K562 (cell line): ENCODE data around the gene NR5A1. TPM values are rescaled to one million over a fixed set of nuclear protein-coding genes. Genes with fewer than 3 reads are reported as not detected.

Experiments
- ATAC-seq: fragments of 200-7000 bp; cut with Tn5 transposase; 3 replicates; pipeline ENCODE4 v1.9.1; 2020; ENCODE audit warnings: moderate library complexity
- BruUV-seq: library from RNA; stranded (reverse); fragments of 400-500 nt; replicated peaks from 2 replicates; lab custom pipeline; 2021; lab: Mats Ljungman, UMichigan
- CTCF ChIA-PET: fragments of 300-600 bp; formaldehyde crosslinking; extraction: SDS; loops from one replicate; lab custom pipeline; 2021; ENCODE audit warnings: low intra/inter-chr PET ratio; lab: Yijun Ruan, JAX
- POLR2A ChIA-PET: fragments of 300-600, 350-650 bp; sonication (Branson Sonifier 250); formaldehyde crosslinking; extraction: SDS; loops from one replicate; lab custom pipeline; 2021; ENCODE audit warnings: antibody characterized with exemption, inconsistent platforms; lab: Yijun Ruan, JAX
- DNase-seq, 4 experiments: peaks; one replicate each; pipeline versions ENCODE4 v3.0.0 to v3.0.0-alpha.2; 2011 to 2018; ENCODE audit warnings: low spot score in 3 of 4, mixed read lengths in 3 of 4; ENCODE audit errors: extremely low read depth in 1 of 4
- FAIRE-seq: peaks from 2 replicates; lab custom pipeline; 2011; peaks lifted over from hg19 to GRCh38; lab: Jason Lieb, UNC
- H2AFZ ChIP-seq: 2 replicates; pipeline ENCODE4 v1.6.0; 2011; ENCODE audit warnings: low read depth, low read length, control low read depth, inconsistent platforms
- H3K27ac ChIP-seq: fragments of 200-600 bp; 3 replicates; pipeline ENCODE4 v1.8.0; 2011; ENCODE audit warnings: low read depth, mild to moderate bottlenecking, control low read depth, inconsistent platforms, low read length, moderate library complexity, mixed read lengths; ENCODE audit errors: extremely low read depth
- H3K27me3 ChIP-seq, 2 experiments: fragments of 300-600 bp in 1 of 2; 2 replicates in 1 of 2; 3 replicates in 1 of 2; pipeline versions ENCODE4 v1.6.0 to v1.8.0; 2011; ENCODE audit warnings: inconsistent platforms in 2 of 2, low read length in 2 of 2, mild to moderate bottlenecking in 1 of 2, mixed read lengths in 1 of 2, moderate library complexity in 1 of 2; ENCODE audit not compliant: control insufficient read depth in 2 of 2, insufficient read depth in 2 of 2
- H3K36me3 ChIP-seq: fragments of 300-600 bp; 3 replicates; pipeline ENCODE4 v1.8.0; 2011; ENCODE audit warnings: mild to moderate bottlenecking, low read length, inconsistent platforms; ENCODE audit not compliant: control insufficient read depth, insufficient read depth
- H3K4me1 ChIP-seq, 2 experiments: fragments of 200-600 bp in 1 of 2; replicated peaks in 1 of 2; 2 replicates in 1 of 2; 3 replicates in 1 of 2; pipeline versions ENCODE4 v1.5.1 to v1.8.0; 2011; ENCODE audit warnings: inconsistent platforms in 2 of 2, low read length in 2 of 2, mild to moderate bottlenecking in 1 of 2, mixed read lengths in 1 of 2, moderate library complexity in 1 of 2; ENCODE audit not compliant: control insufficient read depth in 2 of 2, insufficient read depth in 2 of 2
- H3K4me2 ChIP-seq: 2 replicates; pipeline ENCODE4 v1.6.1; 2011; ENCODE audit warnings: low read length, control low read depth, inconsistent platforms, mixed read lengths; ENCODE audit not compliant: insufficient read depth
- H3K4me3 ChIP-seq: fragments of 200-600 bp; sonication (generic), shearing (Covaris generic); 2 replicates; pipeline ENCODE4 v1.5.1; 2016; ENCODE audit warnings: control low read depth, inconsistent platforms
- H3K79me2 ChIP-seq: fragments of 200-600 bp; 3 replicates; pipeline ENCODE4 v1.8.0; 2011; ENCODE audit warnings: low read length, inconsistent platforms; ENCODE audit not compliant: control insufficient read depth, insufficient read depth
- H3K9ac ChIP-seq, 2 experiments: 2 replicates each; pipeline versions ENCODE4 v1.6.0 to v1.6.1; 2011; ENCODE audit warnings: low read depth in 2 of 2, low read length in 2 of 2, control low read depth in 1 of 2, inconsistent platforms in 1 of 2, mild to moderate bottlenecking in 1 of 2, mixed read lengths in 1 of 2; ENCODE audit not compliant: insufficient read depth in 1 of 2
- H3K9me1 ChIP-seq: one replicate; pipeline ENCODE4 v1.6.0; 2011; ENCODE audit warnings: inconsistent platforms, mild to moderate bottlenecking, low read length, moderate library complexity; ENCODE audit not compliant: control insufficient read depth, insufficient read depth
- H3K9me3 ChIP-seq: replicated peaks from 2 replicates; pipeline ENCODE4 v1.5.1; 2011; ENCODE audit warnings: low read depth, low read length, inconsistent platforms; ENCODE audit not compliant: control insufficient read depth, insufficient read depth
- H4K20me1 ChIP-seq: replicated peaks from 2 replicates; pipeline ENCODE4 v1.6.1; 2011; ENCODE audit warnings: low read length, inconsistent platforms, mixed read lengths; ENCODE audit not compliant: control insufficient read depth, insufficient read depth
- CBX1 ChIP-seq: sonication (generic); IDR thresholded peaks from 2 replicates; pipeline ENCODE4 v1.6.1; 2016; ENCODE audit warnings: antibody characterized with exemption, low read depth, mild to moderate bottlenecking
- RAD21 ChIP-seq, 2 experiments: fragments of 250-450 bp in 1 of 2; fragments of 450-650 bp in 1 of 2; sonication (Bioruptor Pico) in 1 of 2; formaldehyde crosslinking in 1 of 2; IDR thresholded peaks in 1 of 2; conservative IDR thresholded peaks in 1 of 2; 2 replicates each; pipeline versions ENCODE4 v1.4.0 to v1.8.0; 2020 to 2022; ENCODE audit warnings: mild to moderate bottlenecking in 2 of 2, moderate library complexity in 1 of 2
- SMARCC2 ChIP-seq: fragments of 450-650 bp; IDR thresholded peaks from 2 replicates; pipeline ENCODE4 v1.6.1; 2017; ENCODE audit warnings: antibody characterized with exemption, moderate library complexity, mild to moderate bottlenecking, low read depth
- WGBS: fragments of 100-300 bp; shearing (Covaris generic); methylation state at CpG from one replicate; pipeline ENCODE4 v1.1.6; 2016; ENCODE audit warnings: low coverage, mixed read lengths; ENCODE audit not compliant: insufficient coverage; ENCODE audit errors: missing lambda C conversion rate; 5-methylcytosine and 5-hydroxymethylcytosine counted together
- in situ Hi-C: fragments of 300-500 bp; cut with MboI; formaldehyde crosslinking; loops from 4 replicates; pipeline ENCODE4 v1.15.0; 2018; ENCODE audit warnings: inconsistent platforms, mixed read lengths
- intact Hi-C: fragments of 100-400 bp; cut with micrococcal nuclease; formaldehyde crosslinking; loops from 2 replicates; pipeline ENCODE4 v1.14.2; 2022
- polyA plus RNA-seq, 8 experiments: library from polyadenylated mRNA; depleted of rRNA in 4 of 8; stranded (reverse) in 5 of 8; unstranded in 3 of 8; fragments of >200 nt; fragmentation: Nextera tagmentation in 2 of 8; fragmentation: Illumina TruSeq in 1 of 8; extraction: Ambion mirVana in 2 of 8; extraction: Trizol in 1 of 8; gene quantifications; 2 replicates each; pipeline versions ENCODE4 v1.2.1 to v1.2.3, GENCODE V29; 2011 to 2014; ENCODE audit warnings: inconsistent platforms in 1 of 8, missing spikeins in 1 of 8
- total RNA-seq, 7 experiments: library from RNA; depleted of rRNA in 6 of 7; stranded (reverse); fragments of >200 nt in 6 of 7; fragmentation: Illumina TruSeq in 2 of 7; extraction: Trizol in 2 of 7; gene quantifications; 2 replicates each; pipeline versions ENCODE4 v1.2.1 to v1.2.3, GENCODE V29; 2011 to 2021; ENCODE audit warnings: low replicate concordance in 1 of 7
- TF ChIP-seq, protein P1 (sequence below), 3 experiments: IDR thresholded peaks in 2 of 3; conservative IDR thresholded peaks in 1 of 3; 2 replicates each; pipeline ENCODE4 v1.5.1; 2011 to 2012; ENCODE audit warnings: low read length in 3 of 3, mild to moderate bottlenecking in 3 of 3, control low read depth in 2 of 3, improper control_type of control experiment in 1 of 3, inconsistent platforms in 1 of 3, low read depth in 1 of 3, mixed read lengths in 1 of 3, moderate library complexity in 1 of 3; ENCODE audit not compliant: insufficient read depth in 2 of 3
- TF ChIP-seq, protein P2 (sequence below): fragments of 250-450 bp; sonication (Bioruptor Pico); IDR thresholded peaks from 2 replicates; pipeline ENCODE4 v1.4.0; 2020; ENCODE audit warnings: mild to moderate bottlenecking, moderate library complexity, borderline replicate concordance

NR5A1 gene
- total and polyA plus RNA-seq, 9 of the 15 experiments (the other 6 are each of a cell fraction or from before 2014, with no cell fraction given) = 0.11 to 0.32 (median 0.20) TPM; not detected in 6

DNA sequence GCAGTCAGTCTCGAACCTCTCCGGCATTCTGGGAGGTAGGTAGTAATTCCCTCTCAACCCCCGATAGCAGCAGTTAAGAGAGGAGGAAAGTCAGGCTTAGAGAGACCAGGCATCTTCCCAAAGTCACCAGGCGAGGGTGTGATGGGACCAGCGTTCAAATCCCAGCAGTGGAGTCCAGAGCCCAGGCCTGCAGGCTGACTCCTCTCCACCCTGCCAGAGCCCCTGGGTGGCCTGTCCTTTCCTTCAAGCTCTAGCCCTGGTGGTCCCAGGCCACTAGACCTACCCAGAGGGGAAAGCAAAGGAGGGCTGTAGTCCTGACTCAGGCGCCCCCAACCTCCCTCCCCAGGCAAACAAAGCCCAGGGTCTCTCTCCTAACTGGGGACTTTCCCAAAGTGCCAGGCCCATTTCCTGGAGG, 4.2 kb upstream of the NR5A1 start:
- WGBS = 65% methylated on average over 5 of the region's 6 CpGs
- TF ChIP-seq, protein P1, sequence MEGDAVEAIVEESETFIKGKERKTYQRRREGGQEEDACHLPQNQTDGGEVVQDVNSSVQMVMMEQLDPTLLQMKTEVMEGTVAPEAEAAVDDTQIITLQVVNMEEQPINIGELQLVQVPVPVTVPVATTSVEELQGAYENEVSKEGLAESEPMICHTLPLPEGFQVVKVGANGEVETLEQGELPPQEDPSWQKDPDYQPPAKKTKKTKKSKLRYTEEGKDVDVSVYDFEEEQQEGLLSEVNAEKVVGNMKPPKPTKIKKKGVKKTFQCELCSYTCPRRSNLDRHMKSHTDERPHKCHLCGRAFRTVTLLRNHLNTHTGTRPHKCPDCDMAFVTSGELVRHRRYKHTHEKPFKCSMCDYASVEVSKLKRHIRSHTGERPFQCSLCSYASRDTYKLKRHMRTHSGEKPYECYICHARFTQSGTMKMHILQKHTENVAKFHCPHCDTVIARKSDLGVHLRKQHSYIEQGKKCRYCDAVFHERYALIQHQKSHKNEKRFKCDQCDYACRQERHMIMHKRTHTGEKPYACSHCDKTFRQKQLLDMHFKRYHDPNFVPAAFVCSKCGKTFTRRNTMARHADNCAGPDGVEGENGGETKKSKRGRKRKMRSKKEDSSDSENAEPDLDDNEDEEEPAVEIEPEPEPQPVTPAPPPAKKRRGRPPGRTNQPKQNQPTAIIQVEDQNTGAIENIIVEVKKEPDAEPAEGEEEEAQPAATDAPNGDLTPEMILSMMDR (IDR thresholded peaks at IDR 0.05 in 2 of 3, conservative IDR thresholded peaks at IDR 0.05 in 1 of 3; ENCODE audit: insufficient read depth in 2 of 3, low read depth in 1 of 3, low read length in 3 of 3) = peak; percentile 33 to 46 (median 41); a peak in 4 of 6 replicates
- TF ChIP-seq RAD21 (CRISPR knock-in tag; conservative IDR thresholded peaks at IDR 0.05 in 1 of 2, IDR thresholded peaks at IDR 0.05 in 1 of 2) = peak in 1 of 2 experiments; percentile 42; a peak in 1 of 4 replicates
- TF ChIP-seq SMARCC2 = no peak
- TF ChIP-seq, protein P2, sequence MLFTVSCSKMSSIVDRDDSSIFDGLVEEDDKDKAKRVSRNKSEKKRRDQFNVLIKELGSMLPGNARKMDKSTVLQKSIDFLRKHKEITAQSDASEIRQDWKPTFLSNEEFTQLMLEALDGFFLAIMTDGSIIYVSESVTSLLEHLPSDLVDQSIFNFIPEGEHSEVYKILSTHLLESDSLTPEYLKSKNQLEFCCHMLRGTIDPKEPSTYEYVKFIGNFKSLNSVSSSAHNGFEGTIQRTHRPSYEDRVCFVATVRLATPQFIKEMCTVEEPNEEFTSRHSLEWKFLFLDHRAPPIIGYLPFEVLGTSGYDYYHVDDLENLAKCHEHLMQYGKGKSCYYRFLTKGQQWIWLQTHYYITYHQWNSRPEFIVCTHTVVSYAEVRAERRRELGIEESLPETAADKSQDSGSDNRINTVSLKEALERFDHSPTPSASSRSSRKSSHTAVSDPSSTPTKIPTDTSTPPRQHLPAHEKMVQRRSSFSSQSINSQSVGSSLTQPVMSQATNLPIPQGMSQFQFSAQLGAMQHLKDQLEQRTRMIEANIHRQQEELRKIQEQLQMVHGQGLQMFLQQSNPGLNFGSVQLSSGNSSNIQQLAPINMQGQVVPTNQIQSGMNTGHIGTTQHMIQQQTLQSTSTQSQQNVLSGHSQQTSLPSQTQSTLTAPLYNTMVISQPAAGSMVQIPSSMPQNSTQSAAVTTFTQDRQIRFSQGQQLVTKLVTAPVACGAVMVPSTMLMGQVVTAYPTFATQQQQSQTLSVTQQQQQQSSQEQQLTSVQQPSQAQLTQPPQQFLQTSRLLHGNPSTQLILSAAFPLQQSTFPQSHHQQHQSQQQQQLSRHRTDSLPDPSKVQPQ (CRISPR knock-in tag) = no peak
- no peak for TF ChIP-seq CBX1
- TF ChIP-seq, all 486 proteins: peak for 2
- Histone ChIP-seq H4K20me1 (no peaks in the 10 kb centered on the region), H3K79me2 (no peaks in the 10 kb centered on the region), H3K27me3 (no peaks in the 10 kb centered on the region), H3K9me1 (no peaks in the 10 kb centered on the region), H3K4me1 (peaks cover 30 to 47% of the 10 kb centered on the region in 2 experiments), H3K9me3 (no peaks in the 10 kb centered on the region), H3K27ac (peak overlapping the region; percentile 42), H2AFZ (peak overlapping the region; percentile 96), H3K36me3 (no peaks in the 10 kb centered on the region), H3K9ac (peak overlapping the region; percentile 41 to 87; a peak in 2 of 4 replicates), H3K4me3 (no peak overlapping the region), H3K4me2 (no peak overlapping the region; the same call in 1 of the 2 replicates)
- FAIRE-seq (peak; percentile 55), DNase-seq (peak; percentile 51 to 66 (median 57)), ATAC-seq (peak; percentile 64)
- no TSS peak for BruUV-seq
- in situ Hi-C loops = no loop called here
- intact Hi-C loops = no loop called here
- POLR2A ChIA-PET = interaction anchor here (0.6 to 1.0 kb wide), 4 partner anchors 13 to 982 kb away, joined by 3 read pairs; no protein-coding TSS in a partner anchor
- CTCF ChIA-PET = interaction anchor here (0.9 kb wide), 1 partner anchor 201 kb away, joined by 3 read pairs; no protein-coding TSS in a partner anchor
